Panc1 (cell line): Measurements from ENCODE around the gene ERC2. TPM values are rescaled to one million over a fixed set of nuclear protein-coding genes. Genes with fewer than 3 reads are reported as not detected.

Experiments used
- ATAC-seq: fragments of 200-7000 bp; cut with Tn5 transposase; 2 replicates; pipeline ENCODE4 v1.9.1; 2020; ENCODE audit warnings: mild to moderate bottlenecking, moderate library complexity
- BruUV-seq: library from RNA; stranded (reverse); fragments of 400-500 nt; replicated peaks from 2 replicates; lab custom pipeline; 2021; lab: Mats Ljungman, UMichigan
- CTCF ChIA-PET: fragments of 300-600 bp; sonication (Branson Sonifier 250); formaldehyde crosslinking; loops from one replicate; lab custom pipeline; 2022; ENCODE audit warnings: antibody characterized with exemption; lab: Charles Lee
- POLR2A ChIA-PET: fragments of 300-600 bp; sonication (Branson Sonifier 250); formaldehyde crosslinking; loops from one replicate; lab custom pipeline; 2022; ENCODE audit warnings: antibody characterized with exemption; lab: Charles Lee
- DNase-seq: peaks from one replicate; pipeline ENCODE4 v3.0.0-alpha.2; 2010; ENCODE audit warnings: low read depth, low spot score
- H3K27ac ChIP-seq: 2 replicates; pipeline ENCODE4 v1.5.1; 2011; ENCODE audit warnings: mild to moderate bottlenecking, low read length, inconsistent platforms
- H3K27me3 ChIP-seq: fragments of 200-500 bp; sonication (Bioruptor generic); 2 replicates; pipeline ENCODE4 v1.6.0; 2014; ENCODE audit warnings: low read length, inconsistent platforms; ENCODE audit not compliant: control insufficient read depth, insufficient read depth
- H3K36me3 ChIP-seq: fragments of 200-500 bp; sonication (Bioruptor generic); 2 replicates; pipeline ENCODE4 v1.5.1; 2014; ENCODE audit warnings: inconsistent platforms, mild to moderate bottlenecking, low read length, moderate library complexity; ENCODE audit not compliant: control insufficient read depth, insufficient read depth
- H3K4me1 ChIP-seq: 2 replicates; pipeline ENCODE4 v1.5.1; 2011; ENCODE audit warnings: inconsistent platforms, mild to moderate bottlenecking, low read length, moderate library complexity; ENCODE audit not compliant: control insufficient read depth, insufficient read depth
- H3K4me3 ChIP-seq, 2 experiments: 2 replicates each; pipeline ENCODE4 v1.5.1; 2011 to 2012; ENCODE audit warnings: low read depth in 2 of 2, low read length in 2 of 2, mild to moderate bottlenecking in 2 of 2, inconsistent platforms in 1 of 2, moderate library complexity in 1 of 2
- H3K9me3 ChIP-seq: fragments of 200-500 bp; sonication (Bioruptor generic); 2 replicates; pipeline ENCODE4 v1.5.1; 2014; ENCODE audit warnings: low read depth, mild to moderate bottlenecking, inconsistent platforms, low read length, moderate library complexity; ENCODE audit not compliant: control insufficient read depth, insufficient read depth
- CTCF ChIP-seq: fragments of 450-650 bp; IDR thresholded peaks from 2 replicates; pipeline ENCODE4 v1.5.1; 2017; ENCODE audit warnings: mild to moderate bottlenecking
- POLR2AphosphoS5 ChIP-seq: IDR thresholded peaks from 2 replicates; pipeline ENCODE4 v1.6.1; 2012; ENCODE audit warnings: mild to moderate bottlenecking, low read depth, low read length, moderate library complexity
- REST ChIP-seq, 2 experiments: IDR thresholded peaks; 2 replicates each; pipeline ENCODE4 v1.6.1; 2011 to 2012; ENCODE audit warnings: low read depth in 2 of 2, control low read depth in 1 of 2, low read length in 1 of 2, mild to moderate bottlenecking in 1 of 2, moderate library complexity in 1 of 2; ENCODE audit not compliant: insufficient read depth in 1 of 2
- SIN3A ChIP-seq: IDR thresholded peaks from 2 replicates; pipeline ENCODE4 v1.6.1; 2012; ENCODE audit warnings: low read depth, mild to moderate bottlenecking, low read length, moderate library complexity, borderline replicate concordance; ENCODE audit not compliant: insufficient read depth
- TCF7L2 ChIP-seq: IDR thresholded peaks from 2 replicates; pipeline ENCODE4 v1.6.1; 2011; ENCODE audit warnings: mild to moderate bottlenecking, low read depth, low read length, inconsistent platforms
- in situ Hi-C: cut with HindIII; loops from 2 replicates; pipeline ENCODE4 v1.10.0; 2016; ENCODE audit warnings: low sequenced_read_pairs, low pct_unique_long_range_greater_than_20kb
- intact Hi-C: fragments of 100-400 bp; cut with micrococcal nuclease; formaldehyde crosslinking; loops from one replicate; pipeline ENCODE4 v1.10.0; 2022; ENCODE audit not compliant: unreplicated experiment
- total RNA-seq: library from RNA; stranded (reverse); gene quantifications from one replicate; pipeline ENCODE4 v1.2.1, GENCODE V29; 2021; ENCODE audit not compliant: unreplicated experiment

Gene ERC2
- total RNA-seq, 1 experiment from 2014 or later: 0.33 TPM

- BruUV-seq: no TSS peak
- Histone ChIP-seq H3K4me3 (no peak overlapping the region), H3K9me3 (no peaks in the 10 kb centered on the region), H3K36me3 (no peaks in the 10 kb centered on the region), H3K4me1 (no peaks in the 10 kb centered on the region), H3K27me3 (no peaks in the 10 kb centered on the region), H3K27ac (no peak overlapping the region)
- no peak for ATAC-seq
- in situ Hi-C loops: no loop called here
- intact Hi-C loops: no loop called here
- no peak for DNase-seq
- ChIA-PET POLR2A (no interaction called here), CTCF (no interaction called here)
- TF ChIP-seq SIN3A (no peak), POLR2AphosphoS5 (no peak), REST (IDR thresholded peaks at IDR 0.05; ENCODE audit: insufficient read depth in 1 of 2, low read depth in 2 of 2, low read length in 1 of 2) (no peak), CTCF (no peak)
Observed at GRCh38 chr3:56187051-56187450, 281.2 kb downstream of the ERC2 start.

- in situ Hi-C loops (no loop called here), intact Hi-C loops (no loop called here)
- ChIA-PET CTCF (no interaction called here), POLR2A (no interaction called here)
- no peaks in the 10 kb centered on the region for H3K36me3 ChIP-seq
- TF ChIP-seq CTCF (no peak), TCF7L2 (no peak), POLR2AphosphoS5 (no peak), SIN3A (no peak), REST (IDR thresholded peaks at IDR 0.05; ENCODE audit: insufficient read depth in 1 of 2, low read depth in 2 of 2, low read length in 1 of 2) (no peak)
- H3K4me3 ChIP-seq: no peak overlapping the region
- H3K27me3 ChIP-seq: no peaks in the 10 kb centered on the region
- BruUV-seq: no TSS peak
- DNase-seq (no peak), ATAC-seq (no peak)
- H3K4me1 ChIP-seq: no peaks in the 10 kb centered on the region
- H3K27ac ChIP-seq: no peak overlapping the region
- H3K9me3 ChIP-seq: no peaks in the 10 kb centered on the region
Observed at GRCh38 chr3:56185827-56186226, 282.4 kb downstream of the ERC2 start.
